ENCODE data around the gene CYP2J2. TPM values are rescaled to one million over a fixed set of nuclear protein-coding genes. Genes with fewer than 3 reads are reported as not detected.
"Not testable (repeated sequence)": the region's sequence is repeated elsewhere in the genome, so short reads cannot be mapped to it uniquely, and the experiment has no call there.

CYP2J2 gene
- total RNA-seq, 2 experiments from 2014 or later, result 1.3 to 1.6 TPM

DNA sequence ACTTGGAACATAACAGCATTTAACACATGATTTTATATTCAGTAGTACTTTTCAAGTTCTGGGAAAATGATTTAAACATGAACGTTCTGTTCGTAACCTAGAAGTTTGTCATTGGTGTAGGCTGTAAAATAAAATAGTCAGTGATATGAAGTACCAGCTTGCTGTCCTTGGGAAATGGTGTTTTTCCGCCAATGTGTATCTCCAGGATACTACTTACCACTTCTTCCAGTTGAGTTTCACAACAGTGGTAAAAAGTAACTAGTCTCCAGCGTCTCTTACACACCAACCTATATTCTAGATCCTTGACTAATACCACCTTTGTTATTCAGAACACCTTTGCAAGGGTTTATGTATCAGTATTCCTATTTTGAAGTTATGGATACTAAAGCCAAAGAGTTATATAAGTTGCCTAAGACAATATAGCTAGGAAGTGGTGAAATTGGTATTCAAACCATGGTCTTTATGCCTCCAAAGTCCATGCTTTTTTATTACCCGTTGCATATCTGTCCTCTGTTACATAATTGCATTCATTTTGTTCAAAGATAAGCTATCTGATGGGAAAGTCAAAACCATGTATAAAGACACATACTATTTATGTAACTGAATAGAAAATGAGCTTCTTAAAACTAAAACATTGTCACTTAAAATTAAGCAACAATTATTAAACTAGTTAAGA is 68.8 kb downstream of the CYP2J2 start:
- Mint-ChIP-seq H3K27ac (no peak overlapping the region), H3K36me3 (ENCODE audit: low read depth) (peaks cover 10% of the 10 kb centered on the region), H3K4me3 (no peak overlapping the region), H3K4me1 (no peaks in the 10 kb centered on the region), H3K27me3 (no peaks in the 10 kb centered on the region), H3K9me3 (ENCODE audit: low read depth) (peaks cover 3% of the 10 kb centered on the region)
- ChIA-PET CTCF (interaction anchor here (1.1 to 1.9 kb wide), 4 partner anchors 11 to 90 kb away, joined by 3 to 5 read pairs (median 5); no protein-coding TSS in a partner anchor), POLR2A (no interaction called here)
- intact Hi-C loops (cut with DNase I, micrococcal nuclease), result no loop called here
- ATAC-seq (no peak), DNase-seq (no peak)

DNA sequence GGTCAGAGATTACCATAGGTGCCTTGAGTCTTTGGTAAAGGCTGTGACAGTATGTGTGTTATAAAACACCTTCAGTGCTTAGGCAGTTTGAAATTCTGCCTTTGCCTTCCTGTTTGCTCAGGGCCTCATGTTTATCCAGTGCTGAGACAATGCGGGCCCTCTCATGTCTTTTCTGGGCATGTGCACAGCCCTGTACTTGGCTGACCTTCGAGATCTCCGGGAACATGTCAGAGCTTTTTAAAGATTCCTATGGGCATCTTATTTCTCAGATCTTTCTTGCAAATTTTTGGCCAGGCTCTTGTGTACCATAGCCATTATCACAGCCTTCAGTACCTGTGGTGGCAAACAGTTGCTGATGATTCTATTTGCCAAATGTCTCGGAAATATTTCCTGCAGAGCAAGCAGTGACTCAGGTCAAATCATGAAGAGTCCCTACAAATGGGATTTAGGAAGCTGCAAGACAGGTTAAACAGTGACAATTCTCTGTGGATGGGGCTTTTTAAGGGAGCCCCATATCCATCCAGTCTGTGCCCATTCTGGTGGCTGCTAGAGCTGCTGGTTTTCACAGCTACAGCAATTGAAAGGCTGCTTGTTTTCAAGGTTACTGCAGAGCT is 69.7 kb downstream of the CYP2J2 start:
- no peak for ATAC-seq
- CTCF ChIA-PET, result interaction anchor here (1.7 to 1.9 kb wide), 2 partner anchors 10 to 91 kb away, joined by 5 read pairs; no protein-coding TSS in a partner anchor

DNA sequence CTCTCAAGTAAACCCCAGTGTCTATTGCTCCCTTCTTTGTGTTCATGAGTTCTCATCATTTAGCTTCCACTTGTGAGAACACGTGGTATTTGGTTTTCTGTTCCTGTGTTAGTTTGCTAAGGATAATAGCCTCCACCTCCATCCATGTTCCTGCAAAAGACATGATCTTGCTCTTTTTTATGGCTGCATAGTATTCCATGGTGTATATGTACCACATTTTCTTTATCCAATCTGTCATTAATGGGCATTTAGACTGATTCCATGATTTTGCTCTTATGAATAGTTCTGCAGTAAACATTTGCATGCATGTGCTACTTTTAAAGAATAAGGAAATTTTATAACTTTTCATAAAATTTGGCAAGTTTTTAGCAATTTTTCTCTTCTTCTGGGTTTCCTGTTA is 71.3 kb downstream of the CYP2J2 start:
- intact Hi-C loops (cut with DNase I, micrococcal nuclease); DNase-seq; ATAC-seq; H3K4me3 Mint-ChIP-seq; H3K27ac Mint-ChIP-seq; H3K9me3 Mint-ChIP-seq (ENCODE audit: low read depth); H3K4me1 Mint-ChIP-seq; POLR2A ChIA-PET; H3K27me3 Mint-ChIP-seq: not testable (repeated sequence)
- CTCF ChIA-PET, result interaction anchor here (0.5 kb wide), 1 partner anchor 116 kb away, joined by 3 read pairs; no protein-coding TSS in a partner anchor
- peaks cover 12% of the 10 kb centered on the region for H3K36me3 Mint-ChIP-seq (ENCODE audit: low read depth)

More for the DNA sequence above, 69.7 kb downstream of the CYP2J2 start:
- POLR2A ChIA-PET, result no interaction called here
- DNase-seq, result no peak
- intact Hi-C loops (cut with DNase I, micrococcal nuclease), result no loop called here
- Mint-ChIP-seq H3K4me1 (no peaks in the 10 kb centered on the region), H3K4me3 (no peak overlapping the region), H3K9me3 (ENCODE audit: low read depth) (peaks cover 3% of the 10 kb centered on the region), H3K27ac (no peak overlapping the region), H3K27me3 (no peaks in the 10 kb centered on the region), H3K36me3 (ENCODE audit: low read depth) (peaks cover 10% of the 10 kb centered on the region)

DNA sequence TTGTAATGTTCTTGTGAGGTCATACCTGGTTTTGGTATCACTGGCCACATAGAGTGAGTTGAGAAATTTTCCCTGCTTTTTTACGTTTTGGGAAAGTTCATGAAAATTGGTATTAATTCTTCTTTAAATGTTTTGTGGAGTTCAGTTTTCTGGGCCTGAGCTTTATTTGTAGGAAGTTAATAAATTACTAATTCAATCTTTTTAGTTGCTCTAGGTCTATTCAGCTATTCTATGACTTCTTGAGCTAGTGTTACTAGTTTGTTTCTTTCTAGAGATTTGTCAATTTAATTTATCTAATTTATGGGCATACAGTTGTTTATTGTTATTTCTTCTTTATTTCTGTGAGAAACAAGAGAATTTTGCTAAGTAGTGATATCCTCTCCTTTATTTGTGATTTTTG is 74.5 kb downstream of the CYP2J2 start:
- peaks cover 3% of the 10 kb centered on the region for H3K9me3 Mint-ChIP-seq (ENCODE audit: low read depth)
- ChIA-PET CTCF (interaction anchor here (0.7 kb wide), 1 partner anchor 1151 kb away, joined by 3 read pairs; no protein-coding TSS in a partner anchor), POLR2A (no interaction called here)
- intact Hi-C loops (cut with DNase I, micrococcal nuclease), result no loop called here
- no peaks in the 10 kb centered on the region for H3K4me1 Mint-ChIP-seq
- no peak for ATAC-seq
- no peak for DNase-seq
- no peaks in the 10 kb centered on the region for H3K27me3 Mint-ChIP-seq
- no peak overlapping the region for H3K4me3 Mint-ChIP-seq
- no peak overlapping the region for H3K27ac Mint-ChIP-seq
- peaks cover 24% of the 10 kb centered on the region for H3K36me3 Mint-ChIP-seq (ENCODE audit: low read depth)

DNA sequence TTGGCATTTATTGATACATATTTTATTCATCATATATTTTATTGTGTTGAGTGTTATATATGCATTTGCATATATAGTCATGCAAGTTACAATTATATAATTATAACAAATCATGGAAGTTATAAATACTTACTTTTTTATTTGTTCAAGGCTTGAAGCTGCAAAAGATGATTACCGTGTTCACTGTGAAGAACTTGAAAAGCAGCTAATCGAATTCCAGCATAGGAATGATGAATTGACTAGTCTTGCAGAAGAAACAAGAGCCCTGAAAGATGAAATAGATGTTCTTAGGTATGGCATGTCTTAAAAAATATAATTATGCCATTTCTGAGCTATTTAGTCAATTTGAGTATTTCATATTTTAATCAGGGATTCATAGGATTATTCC is 79.7 kb downstream of the CYP2J2 start:
- Mint-ChIP-seq H3K4me3 (no peak overlapping the region), H3K9me3 (ENCODE audit: low read depth) (no peaks in the 10 kb centered on the region), H3K27me3 (no peaks in the 10 kb centered on the region), H3K27ac (no peak overlapping the region), H3K36me3 (ENCODE audit: low read depth) (peaks cover 18% of the 10 kb centered on the region), H3K4me1 (no peaks in the 10 kb centered on the region)
- CTCF ChIA-PET, result interaction anchor here (1.0 kb wide), 1 partner anchor 11 kb away, joined by 5 read pairs; no protein-coding TSS in a partner anchor
- no peak for ATAC-seq
- POLR2A ChIA-PET, result no interaction called here
- intact Hi-C loops (cut with DNase I, micrococcal nuclease), result no loop called here
- no peak for DNase-seq

DNA sequence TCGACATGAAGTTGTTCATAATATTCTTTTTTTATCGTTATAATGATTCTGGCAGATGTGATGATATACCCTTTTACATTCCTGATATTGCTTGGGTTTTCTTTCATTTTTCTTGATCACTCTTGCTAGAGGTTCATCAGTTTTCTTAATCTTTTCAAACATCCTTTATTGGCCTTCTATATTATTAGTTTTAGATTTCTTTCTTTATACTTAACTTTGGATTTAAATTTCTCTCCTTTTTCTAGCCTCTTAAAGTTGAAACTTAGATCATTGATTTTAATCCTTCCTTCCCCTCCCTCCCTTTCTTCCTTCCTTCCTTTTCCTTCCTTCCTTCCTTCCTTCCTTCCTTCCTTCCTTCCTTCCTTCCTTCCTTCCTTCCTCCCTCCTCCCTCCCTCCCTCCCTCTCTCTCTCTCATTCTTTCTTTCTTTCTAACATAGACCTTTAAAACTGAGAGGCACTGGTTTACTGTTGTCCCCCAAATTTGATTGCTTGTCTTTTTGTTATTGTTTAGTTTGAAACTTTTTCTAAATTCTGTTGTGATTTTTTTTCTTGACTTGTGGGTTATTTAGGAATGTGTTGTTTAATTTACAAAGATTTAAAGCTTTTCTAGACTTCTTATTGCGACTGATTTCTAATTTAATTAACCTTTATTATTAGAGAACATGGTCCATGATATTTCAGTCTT is 80.2 kb downstream of the CYP2J2 start:
- Mint-ChIP-seq H3K27ac (no peak overlapping the region), H3K27me3 (no peaks in the 10 kb centered on the region), H3K4me3 (no peak overlapping the region), H3K36me3 (ENCODE audit: low read depth) (peaks cover 21% of the 10 kb centered on the region), H3K4me1 (no peaks in the 10 kb centered on the region), H3K9me3 (ENCODE audit: low read depth) (no peaks in the 10 kb centered on the region)
- DNase-seq (no peak), ATAC-seq (no peak)
- intact Hi-C loops (cut with DNase I, micrococcal nuclease), result no loop called here
- CTCF ChIA-PET, result interaction anchor here (0.6 to 1.0 kb wide), 2 partner anchors 11 to 125 kb away, joined by 3 to 5 read pairs; no protein-coding TSS in a partner anchor
- POLR2A ChIA-PET, result no interaction called here

DNA sequence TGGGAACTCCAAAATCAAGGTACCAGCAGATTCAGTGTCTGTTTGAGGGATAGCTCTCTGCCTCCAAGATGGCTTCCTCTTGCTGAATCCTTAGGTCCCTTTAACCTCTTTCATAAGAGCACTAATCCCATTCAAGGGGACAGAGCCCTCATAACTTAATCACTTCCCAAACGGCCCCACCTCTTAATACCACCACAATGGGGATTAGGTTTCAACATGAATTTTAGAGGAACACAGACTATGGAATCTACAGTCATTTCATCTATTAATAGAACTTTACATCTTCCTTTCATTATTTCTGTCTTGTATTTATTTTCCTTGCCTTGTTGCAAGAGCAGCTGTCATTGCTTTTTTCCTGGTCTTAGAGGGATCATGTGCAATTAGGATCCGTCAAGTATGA is 81.5 kb downstream of the CYP2J2 start:
- no peaks in the 10 kb centered on the region for H3K9me3 Mint-ChIP-seq (ENCODE audit: low read depth)
- H3K36me3 Mint-ChIP-seq (ENCODE audit: low read depth), result peaks cover 19% of the 10 kb centered on the region
- no peak for ATAC-seq
- H3K4me1 Mint-ChIP-seq, result no peaks in the 10 kb centered on the region
- intact Hi-C loops (cut with DNase I, micrococcal nuclease), result no loop called here
- ChIA-PET CTCF (no interaction called here), POLR2A (interaction anchor here (0.6 kb wide), 1 partner anchor 31 kb away, joined by 3 read pairs; the partner anchor contains the start of gene HOOK1)
- H3K27me3 Mint-ChIP-seq, result no peaks in the 10 kb centered on the region
- no peak overlapping the region for H3K4me3 Mint-ChIP-seq
- DNase-seq, result no peak
- no peak overlapping the region for H3K27ac Mint-ChIP-seq

Other genes starting within 250 kb of the CYP2J2 start
- 10 to 100 TPM; 15.2 TPM for gene HOOK1, start 111.8 kb downstream of the CYP2J2 start, total RNA-seq
- not detected for gene C1orf87, start 147.0 kb upstream of the CYP2J2 start, total RNA-seq